ENCODE measurements around the gene CACHD1. TPM values are rescaled to one million over a fixed set of nuclear protein-coding genes. Genes with fewer than 3 reads are reported as not detected.

CACHD1 gene
- total and polyA plus RNA-seq, 10 donors = 1.1 to 17.3 (median 11.4) TPM

- Histone ChIP-seq H3K9me3 (no peaks in the 10 kb centered on the region), H3K4me1 (peaks cover 0 to 22% (median 0%) of the 10 kb centered on the region in 6 donors), H3K27ac (no peak overlapping the region), H3K4me3 (no peak overlapping the region), H3K27me3 (replicated peaks in 1 of 7) (no peaks in the 10 kb centered on the region), H3K36me3 (no peaks in the 10 kb centered on the region)
- no peak for DNase-seq
- intact Hi-C loops (cut with DNase I; ENCODE audit: low total_unique reads) = no loop called here
- TF ChIP-seq POLR2A (IDR thresholded peaks at IDR 0.05) = no peak
- no peak for TF ChIP-seq POLR2AphosphoS5 (IDR thresholded peaks at IDR 0.05)
- no peak for TF ChIP-seq CTCF (IDR thresholded peaks at IDR 0.05 in 8 of 11, conservative IDR thresholded peaks at IDR 0.05 in 3 of 11)
- WGBS, 5 donors = 86 to 94% (median 88%) methylated on average over 2 of the region's 2 CpGs
Observed at GRCh38 chr1:64524614-64525013, 54.7 kb downstream of the CACHD1 start.

- no peak for DNase-seq
- Histone ChIP-seq H3K36me3 (no peaks in the 10 kb centered on the region), H3K27ac (no peak overlapping the region), H3K9me3 (no peaks in the 10 kb centered on the region), H3K4me3 (no peak overlapping the region), H3K4me1 (peaks cover 0 to 16% (median 0%) of the 10 kb centered on the region in 6 donors), H3K27me3 (replicated peaks in 1 of 7) (no peaks in the 10 kb centered on the region)
- intact Hi-C loops (cut with DNase I; ENCODE audit: low total_unique reads) = no loop called here
- WGBS, 5 donors = 71 to 87% (median 79%) methylated on average over 3 of the region's 3 CpGs
- TF ChIP-seq POLR2AphosphoS5 (IDR thresholded peaks at IDR 0.05) (no peak), CTCF (IDR thresholded peaks at IDR 0.05 in 8 of 11, conservative IDR thresholded peaks at IDR 0.05 in 3 of 11) (no peak), POLR2A (IDR thresholded peaks at IDR 0.05) (no peak)
Observed at GRCh38 chr1:64525116-64525686, 55.3 kb downstream of the CACHD1 start.

GRCh38 chr1:64526312-64526711 is 56.4 kb downstream of the CACHD1 start:
- intact Hi-C loops (cut with DNase I; ENCODE audit: low total_unique reads) = no loop called here

GRCh38 chr1:64527165-64527564 is 57.2 kb downstream of the CACHD1 start:
- TF ChIP-seq CTCF (IDR thresholded peaks at IDR 0.05 in 8 of 11, conservative IDR thresholded peaks at IDR 0.05 in 3 of 11) (no peak), POLR2AphosphoS5 (IDR thresholded peaks at IDR 0.05) (no peak), POLR2A (IDR thresholded peaks at IDR 0.05) (no peak)
- intact Hi-C loops (cut with DNase I; ENCODE audit: low total_unique reads) = no loop called here
- Histone ChIP-seq H3K4me3 (no peak overlapping the region), H3K4me1 (peaks cover 0 to 13% (median 1%) of the 10 kb centered on the region in 6 donors), H3K27me3 (replicated peaks in 1 of 7) (no peaks in the 10 kb centered on the region), H3K27ac (no peak overlapping the region), H3K9me3 (no peaks in the 10 kb centered on the region), H3K36me3 (no peaks in the 10 kb centered on the region)
- no peak for DNase-seq
- WGBS, 5 donors = 65 to 87% (median 83%) methylated on average over 10 of the region's 10 CpGs

More at GRCh38 chr1:64526312-64526711, 56.4 kb downstream of the CACHD1 start:
- no peaks in the 10 kb centered on the region for H3K27me3 ChIP-seq (replicated peaks in 1 of 7)
- peaks cover 0 to 13% (median 1%) of the 10 kb centered on the region in 6 donors for H3K4me1 ChIP-seq
- no peaks in the 10 kb centered on the region for H3K9me3 ChIP-seq
- no peak for DNase-seq
- no peak overlapping the region for H3K27ac ChIP-seq
- H3K36me3 ChIP-seq = no peaks in the 10 kb centered on the region
- H3K4me3 ChIP-seq = no peak overlapping the region
- TF ChIP-seq CTCF (IDR thresholded peaks at IDR 0.05 in 8 of 11, conservative IDR thresholded peaks at IDR 0.05 in 3 of 11) = no peak
- no peak for TF ChIP-seq POLR2AphosphoS5 (IDR thresholded peaks at IDR 0.05)
- TF ChIP-seq POLR2A (IDR thresholded peaks at IDR 0.05) = no peak
- WGBS, 5 donors = 63 to 88% (median 68%) methylated on average over 3 of the region's 3 CpGs
